H54 (cell line): ENCODE results near the gene PXDC1.

Experiments
- DNase-seq: peaks from one replicate; pipeline ENCODE4 v3.0.0; 2011; ENCODE audit warnings: low spot score, mixed read lengths; ENCODE audit not compliant: insufficient read length
- FAIRE-seq: peaks from 3 replicates; lab custom pipeline; 2011; peaks lifted over from hg19 to GRCh38; lab: Jason Lieb, UNC
- POLR2A ChIP-seq: IDR thresholded peaks from 2 replicates; pipeline ENCODE4 v1.6.1; 2011; ENCODE audit warnings: low read depth, mild to moderate bottlenecking, low read length

PXDC1 gene, protein sequence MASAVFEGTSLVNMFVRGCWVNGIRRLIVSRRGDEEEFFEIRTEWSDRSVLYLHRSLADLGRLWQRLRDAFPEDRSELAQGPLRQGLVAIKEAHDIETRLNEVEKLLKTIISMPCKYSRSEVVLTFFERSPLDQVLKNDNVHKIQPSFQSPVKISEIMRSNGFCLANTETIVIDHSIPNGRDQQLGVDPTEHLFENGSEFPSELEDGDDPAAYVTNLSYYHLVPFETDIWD

DNA sequence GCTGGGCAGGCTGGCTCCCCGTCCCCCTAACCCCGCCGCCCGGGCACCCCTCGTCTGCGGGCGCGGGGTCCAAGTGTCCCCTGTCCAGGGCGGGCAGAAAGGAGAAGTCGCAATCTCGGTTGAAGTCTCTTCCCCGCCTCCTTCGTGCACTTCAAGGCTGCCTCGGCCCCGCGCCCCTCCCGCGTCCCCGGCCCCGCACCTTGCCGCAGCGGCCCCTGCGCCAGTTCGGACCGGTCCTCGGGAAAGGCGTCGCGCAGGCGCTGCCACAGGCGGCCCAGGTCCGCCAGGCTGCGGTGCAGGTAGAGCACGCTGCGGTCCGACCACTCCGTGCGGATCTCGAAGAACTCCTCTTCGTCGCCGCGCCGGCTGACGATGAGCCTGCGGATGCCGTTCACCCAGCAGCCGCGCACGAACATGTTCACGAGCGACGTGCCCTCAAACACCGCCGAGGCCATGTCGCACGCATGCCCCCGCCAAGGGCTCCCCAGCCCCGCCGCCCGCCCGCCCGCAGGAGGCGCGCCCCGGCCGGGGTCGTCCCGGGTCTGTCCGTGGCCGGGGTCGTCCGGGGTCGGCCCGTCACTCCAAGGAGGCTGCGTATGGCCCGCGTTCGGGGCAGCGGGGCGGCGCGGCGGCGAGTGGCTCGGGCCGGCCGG, at the start of gene PXDC1:
Gene PXDC1, minus strand, starts transcription at position 637 of the 653 bp plus-strand sequence. Its CDS starts 182 bp downstream, at position 455.
- TF ChIP-seq POLR2A: peak; percentile 40; the same call in 1 of the 2 replicates
- no peak for DNase-seq
- no peak for FAIRE-seq

- no peak for TF ChIP-seq POLR2A
- FAIRE-seq (no peak), DNase-seq (no peak)
These were observed 49.5 kb upstream of the PXDC1 start for GRCh38 chr6:3800850-3801591.

DNA sequence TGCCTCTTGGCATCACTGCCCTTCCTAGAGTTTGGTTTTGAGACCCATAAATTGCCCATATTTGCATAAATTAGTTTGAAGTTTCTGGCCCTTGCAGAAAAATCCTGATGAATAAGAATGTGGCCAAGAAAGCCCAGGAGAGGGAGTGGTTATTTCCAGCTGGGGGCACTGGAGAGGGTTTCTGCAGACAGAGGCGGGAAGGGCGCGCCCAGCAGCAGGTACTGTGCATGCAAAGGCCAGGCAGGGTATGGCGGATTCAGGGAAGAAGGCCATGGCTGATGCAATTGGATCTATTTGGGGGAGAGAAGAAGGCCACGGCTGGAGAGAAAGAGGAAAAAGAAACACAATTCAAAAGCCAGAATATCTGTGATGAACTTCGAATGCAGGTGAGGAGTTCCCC, 48.2 kb upstream of the PXDC1 start:
- DNase-seq: no peak
- TF ChIP-seq POLR2A: no peak
- FAIRE-seq: no peak

DNA sequence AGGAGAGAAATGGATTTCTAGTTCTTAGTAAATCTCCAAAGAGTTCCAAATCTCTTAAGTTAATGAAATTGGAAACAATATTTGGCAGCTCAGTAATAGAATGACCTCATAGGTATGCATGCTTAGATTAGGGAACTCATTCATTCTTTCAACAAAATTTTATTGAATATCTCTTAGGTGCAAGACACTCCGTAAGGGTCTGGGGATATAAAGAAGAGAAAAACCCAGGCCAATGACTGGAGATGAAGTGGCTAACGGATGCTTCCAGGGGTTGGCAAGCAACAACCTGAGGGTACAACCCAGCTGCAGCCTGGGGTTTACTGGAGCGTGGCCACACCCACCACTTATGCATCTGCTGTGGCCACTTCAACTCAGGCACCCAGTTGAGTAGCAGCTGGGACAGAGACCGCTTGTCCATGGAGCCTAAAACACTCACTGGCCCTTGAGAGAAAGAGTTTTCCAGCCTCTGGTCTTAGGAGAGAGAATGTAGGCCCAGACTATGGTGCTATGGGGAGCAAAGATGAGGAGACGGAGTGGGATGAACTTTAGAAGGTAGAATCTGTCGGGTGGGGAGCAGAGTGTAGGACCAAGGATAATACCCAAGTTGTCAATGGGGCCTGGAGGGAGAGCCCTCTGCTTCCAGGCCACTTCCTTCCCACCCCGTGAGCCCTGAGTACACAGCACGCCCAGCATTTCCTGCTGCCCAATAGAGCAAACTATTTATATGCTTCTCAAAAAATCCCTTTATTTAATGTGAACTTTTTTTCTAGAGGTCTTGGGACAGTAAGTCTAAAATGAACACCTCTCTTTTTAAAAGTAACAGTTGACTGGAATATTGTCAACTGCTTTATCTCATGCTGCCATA, 46.8 kb upstream of the PXDC1 start:
- FAIRE-seq (no peak), DNase-seq (no peak)
- TF ChIP-seq POLR2A: no peak

DNA sequence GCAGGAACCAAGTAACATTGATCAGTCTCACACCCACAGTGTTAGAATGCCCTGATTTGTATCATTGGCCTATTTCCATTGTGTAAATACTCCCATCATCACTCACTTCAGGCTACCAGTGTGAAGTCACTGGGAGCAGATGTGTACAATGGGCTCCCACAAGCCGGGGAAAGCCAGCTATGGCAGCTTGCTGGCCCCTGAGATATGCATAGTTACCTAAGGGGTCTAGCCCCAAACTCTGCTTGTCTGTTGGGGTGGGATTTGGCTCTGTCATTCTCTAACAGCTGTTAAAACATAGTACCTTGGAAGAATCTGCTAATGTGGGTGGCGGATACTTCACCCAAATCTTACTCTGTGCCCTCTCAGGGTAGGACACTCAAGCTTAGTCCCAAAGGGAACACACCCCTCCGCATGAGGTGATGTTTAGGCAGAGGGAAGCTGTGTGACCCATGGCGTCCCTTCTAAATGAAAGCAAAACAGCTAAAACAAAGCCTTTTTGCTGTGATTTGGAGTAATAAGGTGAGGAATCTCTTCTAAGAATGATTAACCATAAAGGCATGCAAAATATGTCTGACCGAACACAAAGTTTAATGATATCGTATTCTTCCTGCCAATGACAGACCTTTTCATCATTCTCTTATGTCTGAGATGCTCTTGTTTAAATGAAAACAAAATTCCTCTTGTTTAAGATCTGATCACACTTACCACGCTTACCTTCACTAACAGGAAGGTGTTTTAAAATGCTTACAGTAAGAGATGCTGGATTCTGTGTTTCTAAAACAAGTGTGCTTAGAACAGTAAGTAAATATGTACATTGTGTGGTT, 45.9 kb upstream of the PXDC1 start:
- no peak for TF ChIP-seq POLR2A
- FAIRE-seq (peak; percentile 67), DNase-seq (peak; percentile 55)

DNA sequence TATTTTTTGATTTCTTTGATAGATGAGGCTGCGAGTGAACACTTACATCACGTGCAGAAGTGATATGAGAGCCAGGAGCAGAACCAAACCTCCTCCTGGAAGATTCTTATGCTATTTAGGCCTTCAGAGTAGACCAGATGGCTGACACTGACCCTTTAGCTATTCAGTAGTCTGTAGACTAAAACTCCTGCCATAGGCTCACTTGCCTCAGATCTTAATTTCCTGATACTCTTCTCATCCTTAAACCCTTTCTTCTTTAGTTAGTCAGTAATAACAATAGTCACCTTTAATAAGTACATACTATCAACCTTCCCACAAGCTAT, 45.2 kb upstream of the PXDC1 start:
- no peak for TF ChIP-seq POLR2A
- DNase-seq (no peak), FAIRE-seq (no peak)

DNA sequence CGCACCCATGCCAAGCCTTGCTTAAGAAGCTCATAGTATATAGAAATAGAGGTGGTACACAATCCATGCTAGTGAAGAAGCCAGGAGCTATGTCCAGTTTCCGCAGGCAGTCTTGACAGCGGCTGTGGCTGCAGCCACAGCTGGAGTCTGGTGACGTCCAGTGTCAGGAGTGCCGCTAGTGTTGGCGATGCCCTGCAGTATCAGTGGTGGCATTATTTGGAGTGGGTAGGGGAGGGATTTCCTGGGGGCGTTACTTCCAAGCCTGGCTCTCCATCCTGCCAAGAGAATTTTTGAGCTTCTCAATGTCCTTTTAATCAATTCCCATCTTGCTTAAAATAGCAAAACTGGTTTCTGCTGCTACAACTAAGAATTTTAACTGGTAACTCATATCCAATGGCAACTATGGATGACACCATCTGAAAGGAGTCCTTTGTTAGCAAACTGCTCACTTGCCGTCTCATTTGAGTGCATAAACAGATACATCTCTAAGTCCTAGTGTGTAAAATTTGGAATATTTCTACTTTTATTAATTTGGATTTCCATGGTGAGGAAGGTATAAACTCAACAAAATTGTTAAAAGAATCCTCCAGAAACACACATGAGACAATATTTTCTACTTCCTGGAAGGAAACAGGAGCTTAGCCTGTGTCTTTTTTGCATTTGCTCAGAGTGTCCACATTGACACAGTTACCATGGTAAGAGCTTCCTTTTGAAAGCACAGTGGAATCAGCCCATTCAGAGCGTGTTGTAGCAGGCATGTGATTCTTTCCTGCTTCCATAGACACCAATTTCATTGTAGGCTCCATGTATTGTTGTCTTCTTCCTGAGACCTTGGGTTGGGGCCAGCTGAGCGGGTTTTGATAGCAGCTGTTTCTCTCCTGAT, 44.6 kb upstream of the PXDC1 start:
- no peak for DNase-seq
- no peak for TF ChIP-seq POLR2A
- no peak for FAIRE-seq

DNA sequence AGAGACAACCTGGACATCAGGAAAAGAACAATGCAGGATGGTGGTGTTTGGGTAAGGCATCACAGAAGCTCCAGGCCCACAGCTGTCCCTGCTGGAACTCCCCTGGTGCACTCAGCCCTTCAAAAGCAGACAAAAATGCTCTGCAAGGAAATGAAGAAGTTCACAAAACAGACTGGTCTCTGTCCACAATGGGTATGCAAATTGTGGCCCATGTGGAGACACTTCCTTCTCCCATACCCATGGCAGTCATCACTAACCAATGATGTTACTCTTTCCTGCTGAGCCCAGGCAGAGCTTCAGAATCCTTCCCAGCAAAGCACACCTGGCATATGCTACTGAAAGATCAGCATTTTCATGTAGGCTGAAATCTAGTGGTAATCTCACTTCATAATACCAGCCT, 42.6 kb upstream of the PXDC1 start:
- no peak for FAIRE-seq
- DNase-seq: no peak
- TF ChIP-seq POLR2A: no peak

- no peak for DNase-seq
- TF ChIP-seq POLR2A: no peak
- no peak for FAIRE-seq
These were observed 42.0 kb upstream of the PXDC1 start for GRCh38 chr6:3793545-3793944.

- no peak for TF ChIP-seq POLR2A
- FAIRE-seq: no peak
- DNase-seq: no peak
These were observed 40.2 kb upstream of the PXDC1 start for GRCh38 chr6:3791526-3792203.

DNA sequence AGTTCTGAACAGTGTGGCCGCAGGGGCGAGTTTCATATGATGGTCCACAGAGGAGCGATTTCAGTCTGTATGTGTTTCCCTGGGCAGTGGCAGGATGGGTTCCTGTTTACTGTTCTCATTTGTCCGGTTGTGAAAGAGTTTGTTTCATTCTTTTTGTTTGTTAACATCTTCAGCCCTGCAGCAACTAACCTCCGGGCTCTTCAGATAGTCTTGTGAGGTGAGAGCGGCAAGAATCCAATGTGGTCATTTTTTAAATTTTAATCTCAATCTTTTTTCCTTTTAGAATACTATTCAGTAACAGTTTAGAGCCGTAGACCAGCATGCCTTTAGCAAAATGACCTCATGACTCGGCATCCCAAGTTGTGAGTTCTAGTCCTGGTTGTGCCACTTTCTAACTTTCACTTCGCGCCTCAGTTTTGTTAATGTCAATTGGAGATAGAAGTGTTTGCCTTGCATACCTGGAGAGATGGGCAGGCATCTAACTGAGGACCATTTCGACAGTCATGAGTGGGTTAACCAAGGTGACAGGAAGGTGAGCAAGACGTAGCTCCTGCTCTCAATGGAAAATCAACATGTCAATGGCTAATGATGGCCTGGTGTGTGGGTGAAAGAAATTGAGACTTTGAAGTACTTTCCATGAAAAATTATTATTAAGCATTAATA, 38.5 kb upstream of the PXDC1 start:
- DNase-seq: no peak
- no peak for FAIRE-seq
- TF ChIP-seq POLR2A: no peak
